ENCODE results near the gene TRPM2.

DNA sequence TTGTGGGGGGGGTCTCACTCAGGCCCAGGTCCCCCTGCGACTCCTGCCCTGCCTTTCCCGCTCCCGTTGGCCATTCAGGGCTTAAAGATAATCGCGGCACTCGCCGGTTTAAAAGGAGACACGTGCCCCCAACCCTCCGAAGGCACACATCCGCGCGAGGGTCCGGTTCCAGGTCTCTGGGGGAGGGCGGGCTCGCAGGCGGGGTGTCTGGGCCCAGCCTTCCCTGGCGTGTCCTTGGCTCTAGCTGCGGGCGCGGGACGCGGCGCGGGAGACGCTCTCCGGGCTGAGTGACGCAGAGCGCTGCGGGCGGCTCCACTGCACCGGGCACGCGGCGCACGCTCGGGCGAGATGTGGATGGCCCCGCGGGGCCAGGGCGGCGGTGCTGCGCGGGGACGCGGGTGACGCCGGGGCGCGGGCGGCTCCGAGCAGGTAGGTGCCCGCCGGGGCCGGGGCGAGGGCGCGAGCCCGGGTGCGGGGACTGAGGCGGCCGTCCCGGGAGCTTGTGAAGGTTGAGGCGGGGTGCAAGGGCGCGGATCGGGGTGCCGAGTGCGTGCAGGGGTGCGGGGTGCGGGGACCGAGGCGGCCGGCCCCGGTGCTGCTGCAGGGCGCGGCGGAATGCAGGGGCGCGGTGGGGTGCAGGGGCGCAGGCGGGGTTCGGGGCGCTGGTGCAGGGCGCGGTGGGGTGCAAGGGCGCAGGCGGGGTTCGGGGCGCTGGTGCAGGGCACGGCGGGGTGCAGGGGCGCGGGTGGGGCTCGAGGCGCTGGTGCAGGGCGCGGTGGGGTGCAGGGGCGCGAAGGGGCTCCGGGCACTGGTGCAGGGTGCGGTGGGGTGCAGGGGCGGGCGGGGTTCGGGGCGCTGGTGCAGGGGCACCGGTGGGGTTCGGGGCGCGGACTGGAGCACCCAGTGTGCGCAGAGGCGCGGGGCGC lies 3.3 kb upstream of the TRPM2 start:
- no peak for TF ChIP-seq ZZZ3 (CRISPR knock-in tag; IDR thresholded peaks at IDR 0.05; ENCODE audit: borderline replicate concordance)
- TF ChIP-seq MAX (IDR thresholded peaks at IDR 0.05), result no peak
- no peak for TF ChIP-seq CHD4 (IDR thresholded peaks at IDR 0.05; ENCODE audit: borderline replicate concordance, low read length)
- TF ChIP-seq, protein P1, sequence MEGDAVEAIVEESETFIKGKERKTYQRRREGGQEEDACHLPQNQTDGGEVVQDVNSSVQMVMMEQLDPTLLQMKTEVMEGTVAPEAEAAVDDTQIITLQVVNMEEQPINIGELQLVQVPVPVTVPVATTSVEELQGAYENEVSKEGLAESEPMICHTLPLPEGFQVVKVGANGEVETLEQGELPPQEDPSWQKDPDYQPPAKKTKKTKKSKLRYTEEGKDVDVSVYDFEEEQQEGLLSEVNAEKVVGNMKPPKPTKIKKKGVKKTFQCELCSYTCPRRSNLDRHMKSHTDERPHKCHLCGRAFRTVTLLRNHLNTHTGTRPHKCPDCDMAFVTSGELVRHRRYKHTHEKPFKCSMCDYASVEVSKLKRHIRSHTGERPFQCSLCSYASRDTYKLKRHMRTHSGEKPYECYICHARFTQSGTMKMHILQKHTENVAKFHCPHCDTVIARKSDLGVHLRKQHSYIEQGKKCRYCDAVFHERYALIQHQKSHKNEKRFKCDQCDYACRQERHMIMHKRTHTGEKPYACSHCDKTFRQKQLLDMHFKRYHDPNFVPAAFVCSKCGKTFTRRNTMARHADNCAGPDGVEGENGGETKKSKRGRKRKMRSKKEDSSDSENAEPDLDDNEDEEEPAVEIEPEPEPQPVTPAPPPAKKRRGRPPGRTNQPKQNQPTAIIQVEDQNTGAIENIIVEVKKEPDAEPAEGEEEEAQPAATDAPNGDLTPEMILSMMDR (CRISPR knock-in tag; IDR thresholded peaks at IDR 0.05), result no peak
- no peak for TF ChIP-seq SMYD3 (CRISPR knock-in tag; IDR thresholded peaks at IDR 0.05)
- no peak for TF ChIP-seq TAF1 (CRISPR knock-in tag; IDR thresholded peaks at IDR 0.05)
- no peak for TF ChIP-seq MAZ (IDR thresholded peaks at IDR 0.05; ENCODE audit: borderline replicate concordance, low read depth, low read length)
- TF ChIP-seq MAZ (CRISPR knock-in tag; IDR thresholded peaks at IDR 0.05; ENCODE audit: low read depth), result no peak

All from HepG2 (cell line).